Neural cell (in vitro differentiated cells): ENCODE results near the gene MEGF6. TPM values are rescaled to one million over a fixed set of nuclear protein-coding genes. Genes with fewer than 3 reads are reported as not detected.

Experiments used
- H2AFZ ChIP-seq: fragments of 200-600, 300-800 bp; sonication (generic), shearing (Covaris generic); 2 replicates; pipeline ENCODE4 v1.6.0; 2014; ENCODE audit warnings: low read depth, mild to moderate bottlenecking, antibody characterized with exemption, low read length, moderate library complexity
- H3F3A ChIP-seq: fragments of 200-600 bp; shearing (Covaris generic); 2 replicates; pipeline ENCODE4 v1.6.1; 2016; ENCODE audit warnings: mild to moderate bottlenecking, moderate library complexity, mixed read lengths, antibody characterized with exemption, low read length; ENCODE audit not compliant: insufficient read depth, poor library complexity, severe bottlenecking
- H3K27ac ChIP-seq: fragments of 200-600, 300-800 bp; sonication (generic), shearing (Covaris generic); 2 replicates; pipeline ENCODE4 v1.5.1; 2014; ENCODE audit warnings: mild to moderate bottlenecking, low read length, moderate library complexity
- H3K27me3 ChIP-seq: fragments of 300-800, 200-600 bp; sonication (generic), shearing (Covaris generic); 2 replicates; pipeline ENCODE4 v1.6.0; 2014; ENCODE audit warnings: mild to moderate bottlenecking, low read depth, low read length, moderate library complexity; ENCODE audit not compliant: insufficient read depth
- H3K36me3 ChIP-seq: fragments of 300-800, 200-600 bp; sonication (generic), shearing (Covaris generic); 2 replicates; pipeline ENCODE4 v1.5.1; 2014; ENCODE audit warnings: mild to moderate bottlenecking, antibody characterized with exemption, low read length, moderate library complexity; ENCODE audit not compliant: insufficient read depth
- H3K4me2 ChIP-seq: fragments of 300-800, 200-600 bp; sonication (generic), shearing (Covaris generic); 2 replicates; pipeline ENCODE4 v1.6.0; 2014; ENCODE audit warnings: mild to moderate bottlenecking, low read length
- H3K4me3 ChIP-seq: fragments of 300-800, 200-600 bp; sonication (generic), shearing (Covaris generic); 2 replicates; pipeline ENCODE4 v1.5.1; 2014; ENCODE audit warnings: mild to moderate bottlenecking, low read length, moderate library complexity
- H3K79me2 ChIP-seq: fragments of 200-600 bp; shearing (Covaris generic); replicated peaks from 2 replicates; pipeline ENCODE4 v1.6.0; 2014; ENCODE audit warnings: mild to moderate bottlenecking, low read length, moderate library complexity; ENCODE audit not compliant: insufficient read depth
- H3K9ac ChIP-seq: fragments of 300-800, 200-600 bp; sonication (generic), shearing (Covaris generic); 2 replicates; pipeline ENCODE4 v1.6.1; 2016; ENCODE audit warnings: mild to moderate bottlenecking, low read length, mixed read lengths
- H3K9me2 ChIP-seq: fragments of 200-600 bp; shearing (Covaris generic); 2 replicates; pipeline ENCODE4 v1.6.1; 2016; ENCODE audit warnings: mild to moderate bottlenecking, low read length, mixed read lengths; ENCODE audit not compliant: insufficient read depth
- H3K9me3 ChIP-seq: fragments of 200-600, 300-800 bp; sonication (generic), shearing (Covaris generic); 2 replicates; pipeline ENCODE4 v1.6.1; 2016; ENCODE audit warnings: mild to moderate bottlenecking, mixed run types, low read length, moderate library complexity, mixed read lengths
- H4K20me1 ChIP-seq: fragments of 200-600 bp; shearing (Covaris generic); 2 replicates; pipeline ENCODE4 v1.6.1; 2016; ENCODE audit warnings: mild to moderate bottlenecking, mixed run types; ENCODE audit not compliant: insufficient read depth
- CTCF ChIP-seq: fragments of 450-650 bp; IDR thresholded peaks from 2 replicates; pipeline ENCODE4 v1.5.1; 2014; ENCODE audit warnings: antibody characterized with exemption, mild to moderate bottlenecking, moderate library complexity; ENCODE audit not compliant: poor library complexity, severe bottlenecking
- EP300 ChIP-seq: fragments of 450-650 bp; conservative IDR thresholded peaks from 2 replicates; pipeline ENCODE4 v1.6.1; 2014; ENCODE audit warnings: antibody characterized with exemption, mild to moderate bottlenecking, moderate library complexity; ENCODE audit not compliant: poor library complexity, severe bottlenecking
- EZH2 ChIP-seq: fragments of 200-600, 300-800 bp; shearing (Covaris generic), sonication (generic); IDR thresholded peaks from 2 replicates; pipeline ENCODE4 v1.6.1; 2014; ENCODE audit warnings: antibody characterized with exemption, low read length, borderline replicate concordance, mild to moderate bottlenecking; ENCODE audit not compliant: insufficient read depth, poor library complexity, severe bottlenecking
- MXI1 ChIP-seq: fragments of 450-650 bp; conservative IDR thresholded peaks from 2 replicates; pipeline ENCODE4 v1.6.1; 2014; ENCODE audit warnings: antibody characterized with exemption, mild to moderate bottlenecking; ENCODE audit not compliant: poor library complexity, severe bottlenecking
- POLR2AphosphoS5 ChIP-seq: IDR thresholded peaks from 2 replicates; pipeline ENCODE4 v1.6.1; 2012
- RAD21 ChIP-seq: fragments of 450-650 bp; conservative IDR thresholded peaks from 2 replicates; pipeline ENCODE4 v1.6.1; 2014; ENCODE audit warnings: antibody characterized with exemption, mild to moderate bottlenecking, moderate library complexity
- REST ChIP-seq: IDR thresholded peaks from 2 replicates; pipeline ENCODE4 v1.6.1; 2012; ENCODE audit warnings: borderline replicate concordance
- SMC3 ChIP-seq: fragments of 450-650 bp; conservative IDR thresholded peaks from 2 replicates; pipeline ENCODE4 v1.6.1; 2014; ENCODE audit warnings: antibody characterized with exemption, mild to moderate bottlenecking, moderate library complexity; ENCODE audit not compliant: poor library complexity
- TAF1 ChIP-seq: IDR thresholded peaks from 2 replicates; pipeline ENCODE4 v1.6.1; 2012; ENCODE audit warnings: low read depth
- polyA plus RNA-seq: library from polyadenylated mRNA; depleted of rRNA; stranded (reverse); fragments of >200 nt; gene quantifications from 2 replicates; pipeline ENCODE4 v1.2.3, GENCODE V29; 2014

The MEGF6 gene
- polyA plus RNA-seq, 1 donor from 2014 or later, result 6.0 TPM

- TF ChIP-seq REST, result no peak
- no peak for TF ChIP-seq EP300
- TF ChIP-seq TAF1, result no peak
- TF ChIP-seq MXI1, result no peak
- TF ChIP-seq RAD21, result no peak
- TF ChIP-seq POLR2AphosphoS5, result no peak
- TF ChIP-seq CTCF, result no peak
- no peak for TF ChIP-seq SMC3
- Histone ChIP-seq H3K27ac (no peak overlapping the region), H3K4me2 (no peak overlapping the region), H4K20me1 (no peaks in the 10 kb centered on the region), H3K9me3 (no peaks in the 10 kb centered on the region), H3K9me2 (no peaks in the 10 kb centered on the region), H3K27me3 (no peaks in the 10 kb centered on the region), H2AFZ (no peak overlapping the region), H3K4me3 (no peak overlapping the region), H3K79me2 (no peaks in the 10 kb centered on the region), H3K9ac (no peak overlapping the region), H3K36me3 (no peaks in the 10 kb centered on the region), H3F3A (no peaks in the 10 kb centered on the region)
These were observed 73.9 kb downstream of the MEGF6 start for GRCh38 chr1:3537359-3537758.

GRCh38 chr1:3536420-3537195, 74.7 kb downstream of the MEGF6 start:
- H3K36me3 ChIP-seq, result no peaks in the 10 kb centered on the region
- no peak overlapping the region for H3K4me2 ChIP-seq
- H3K9me2 ChIP-seq, result no peaks in the 10 kb centered on the region
- no peaks in the 10 kb centered on the region for H4K20me1 ChIP-seq
- H3F3A ChIP-seq, result no peaks in the 10 kb centered on the region
- TF ChIP-seq EP300, result no peak
- no peak for TF ChIP-seq POLR2AphosphoS5
- TF ChIP-seq REST, result no peak
- TF ChIP-seq EZH2, result no peak
- TF ChIP-seq RAD21, result no peak
- TF ChIP-seq CTCF, result no peak
- no peak for TF ChIP-seq MXI1
- no peak for TF ChIP-seq TAF1
- TF ChIP-seq SMC3, result no peak
- H3K27me3 ChIP-seq, result no peaks in the 10 kb centered on the region
- no peak overlapping the region for H3K9ac ChIP-seq
- no peak overlapping the region for H3K4me3 ChIP-seq
- H3K79me2 ChIP-seq, result no peaks in the 10 kb centered on the region
- H3K27ac ChIP-seq, result no peak overlapping the region
- H3K9me3 ChIP-seq, result no peaks in the 10 kb centered on the region
- no peak overlapping the region for H2AFZ ChIP-seq
